Neural cell (in vitro differentiated cells): ENCODE data around the gene FAM89A. TPM values are rescaled to one million over a fixed set of nuclear protein-coding genes. Genes with fewer than 3 reads are reported as not detected.
"Not testable (repeated sequence)": the region's sequence is repeated elsewhere in the genome, so short reads cannot be mapped to it uniquely, and the experiment has no call there.

Experiments
- H2AFZ ChIP-seq: fragments of 200-600, 300-800 bp; sonication (generic), shearing (Covaris generic); 2 replicates; pipeline ENCODE4 v1.6.0; 2014; ENCODE audit warnings: low read depth, mild to moderate bottlenecking, antibody characterized with exemption, low read length, moderate library complexity
- H3F3A ChIP-seq: fragments of 200-600 bp; shearing (Covaris generic); 2 replicates; pipeline ENCODE4 v1.6.1; 2016; ENCODE audit warnings: mild to moderate bottlenecking, moderate library complexity, mixed read lengths, antibody characterized with exemption, low read length; ENCODE audit not compliant: insufficient read depth, poor library complexity, severe bottlenecking
- H3K27ac ChIP-seq: fragments of 200-600, 300-800 bp; sonication (generic), shearing (Covaris generic); 2 replicates; pipeline ENCODE4 v1.5.1; 2014; ENCODE audit warnings: mild to moderate bottlenecking, low read length, moderate library complexity
- H3K27me3 ChIP-seq: fragments of 300-800, 200-600 bp; sonication (generic), shearing (Covaris generic); 2 replicates; pipeline ENCODE4 v1.6.0; 2014; ENCODE audit warnings: mild to moderate bottlenecking, low read depth, low read length, moderate library complexity; ENCODE audit not compliant: insufficient read depth
- H3K36me3 ChIP-seq: fragments of 300-800, 200-600 bp; sonication (generic), shearing (Covaris generic); 2 replicates; pipeline ENCODE4 v1.5.1; 2014; ENCODE audit warnings: mild to moderate bottlenecking, antibody characterized with exemption, low read length, moderate library complexity; ENCODE audit not compliant: insufficient read depth
- H3K4me2 ChIP-seq: fragments of 300-800, 200-600 bp; sonication (generic), shearing (Covaris generic); 2 replicates; pipeline ENCODE4 v1.6.0; 2014; ENCODE audit warnings: mild to moderate bottlenecking, low read length
- H3K4me3 ChIP-seq: fragments of 300-800, 200-600 bp; sonication (generic), shearing (Covaris generic); 2 replicates; pipeline ENCODE4 v1.5.1; 2014; ENCODE audit warnings: mild to moderate bottlenecking, low read length, moderate library complexity
- H3K79me2 ChIP-seq: fragments of 200-600 bp; shearing (Covaris generic); replicated peaks from 2 replicates; pipeline ENCODE4 v1.6.0; 2014; ENCODE audit warnings: mild to moderate bottlenecking, low read length, moderate library complexity; ENCODE audit not compliant: insufficient read depth
- H3K9ac ChIP-seq: fragments of 300-800, 200-600 bp; sonication (generic), shearing (Covaris generic); 2 replicates; pipeline ENCODE4 v1.6.1; 2016; ENCODE audit warnings: mild to moderate bottlenecking, low read length, mixed read lengths
- H3K9me2 ChIP-seq: fragments of 200-600 bp; shearing (Covaris generic); 2 replicates; pipeline ENCODE4 v1.6.1; 2016; ENCODE audit warnings: mild to moderate bottlenecking, low read length, mixed read lengths; ENCODE audit not compliant: insufficient read depth
- H3K9me3 ChIP-seq: fragments of 200-600, 300-800 bp; sonication (generic), shearing (Covaris generic); 2 replicates; pipeline ENCODE4 v1.6.1; 2016; ENCODE audit warnings: mild to moderate bottlenecking, mixed run types, low read length, moderate library complexity, mixed read lengths
- H4K20me1 ChIP-seq: fragments of 200-600 bp; shearing (Covaris generic); 2 replicates; pipeline ENCODE4 v1.6.1; 2016; ENCODE audit warnings: mild to moderate bottlenecking, mixed run types; ENCODE audit not compliant: insufficient read depth
- CTCF ChIP-seq: fragments of 450-650 bp; IDR thresholded peaks from 2 replicates; pipeline ENCODE4 v1.5.1; 2014; ENCODE audit warnings: antibody characterized with exemption, mild to moderate bottlenecking, moderate library complexity; ENCODE audit not compliant: poor library complexity, severe bottlenecking
- EP300 ChIP-seq: fragments of 450-650 bp; conservative IDR thresholded peaks from 2 replicates; pipeline ENCODE4 v1.6.1; 2014; ENCODE audit warnings: antibody characterized with exemption, mild to moderate bottlenecking, moderate library complexity; ENCODE audit not compliant: poor library complexity, severe bottlenecking
- EZH2 ChIP-seq: fragments of 200-600, 300-800 bp; shearing (Covaris generic), sonication (generic); IDR thresholded peaks from 2 replicates; pipeline ENCODE4 v1.6.1; 2014; ENCODE audit warnings: antibody characterized with exemption, low read length, borderline replicate concordance, mild to moderate bottlenecking; ENCODE audit not compliant: insufficient read depth, poor library complexity, severe bottlenecking
- MXI1 ChIP-seq: fragments of 450-650 bp; conservative IDR thresholded peaks from 2 replicates; pipeline ENCODE4 v1.6.1; 2014; ENCODE audit warnings: antibody characterized with exemption, mild to moderate bottlenecking; ENCODE audit not compliant: poor library complexity, severe bottlenecking
- POLR2AphosphoS5 ChIP-seq: IDR thresholded peaks from 2 replicates; pipeline ENCODE4 v1.6.1; 2012
- RAD21 ChIP-seq: fragments of 450-650 bp; conservative IDR thresholded peaks from 2 replicates; pipeline ENCODE4 v1.6.1; 2014; ENCODE audit warnings: antibody characterized with exemption, mild to moderate bottlenecking, moderate library complexity
- REST ChIP-seq: IDR thresholded peaks from 2 replicates; pipeline ENCODE4 v1.6.1; 2012; ENCODE audit warnings: borderline replicate concordance
- SMC3 ChIP-seq: fragments of 450-650 bp; conservative IDR thresholded peaks from 2 replicates; pipeline ENCODE4 v1.6.1; 2014; ENCODE audit warnings: antibody characterized with exemption, mild to moderate bottlenecking, moderate library complexity; ENCODE audit not compliant: poor library complexity
- TAF1 ChIP-seq: IDR thresholded peaks from 2 replicates; pipeline ENCODE4 v1.6.1; 2012; ENCODE audit warnings: low read depth
- polyA plus RNA-seq: library from polyadenylated mRNA; depleted of rRNA; stranded (reverse); fragments of >200 nt; gene quantifications from 2 replicates; pipeline ENCODE4 v1.2.3, GENCODE V29; 2014

The FAM89A gene
- polyA plus RNA-seq, 1 donor from 2014 or later = 0.20 TPM

GRCh38 chr1:231052777-231053176 is 12.7 kb upstream of the FAM89A start:
- no peak overlapping the region for H3K9ac ChIP-seq
- no peak overlapping the region for H2AFZ ChIP-seq
- H3K36me3 ChIP-seq = no peaks in the 10 kb centered on the region
- H3K79me2 ChIP-seq = no peaks in the 10 kb centered on the region
- H3K4me3 ChIP-seq = no peak overlapping the region
- no peaks in the 10 kb centered on the region for H3K9me2 ChIP-seq
- H3F3A ChIP-seq = no peaks in the 10 kb centered on the region
- H4K20me1 ChIP-seq = no peaks in the 10 kb centered on the region
- H3K27me3 ChIP-seq = no peaks in the 10 kb centered on the region
- no peak overlapping the region for H3K4me2 ChIP-seq
- no peaks in the 10 kb centered on the region for H3K9me3 ChIP-seq
- no peak overlapping the region for H3K27ac ChIP-seq
- TF ChIP-seq POLR2AphosphoS5 = no peak
- TF ChIP-seq RAD21 = no peak
- TF ChIP-seq REST = no peak
- no peak for TF ChIP-seq EP300
- TF ChIP-seq TAF1 = no peak

- H3K36me3 ChIP-seq, H3K4me2 ChIP-seq, H3F3A ChIP-seq, H4K20me1 ChIP-seq, H3K4me3 ChIP-seq, H2AFZ ChIP-seq, H3K9ac ChIP-seq, H3K9me2 ChIP-seq, H3K27me3 ChIP-seq, H3K9me3 ChIP-seq, H3K27ac ChIP-seq, H3K79me2 ChIP-seq: not testable (repeated sequence)
Measured at GRCh38 chr1:231050932-231051331, 10.9 kb upstream of the FAM89A start.

GRCh38 chr1:231050395-231050794 is 10.3 kb upstream of the FAM89A start:
- Histone ChIP-seq H3K27ac (no peak overlapping the region), H3K79me2 (no peaks in the 10 kb centered on the region), H3K36me3 (no peaks in the 10 kb centered on the region), H3F3A (no peaks in the 10 kb centered on the region), H3K9ac (no peak overlapping the region), H2AFZ (no peak overlapping the region), H3K27me3 (peaks cover 4% of the 10 kb centered on the region), H3K4me2 (no peak overlapping the region), H3K9me2 (no peaks in the 10 kb centered on the region), H3K9me3 (no peaks in the 10 kb centered on the region), H3K4me3 (no peak overlapping the region), H4K20me1 (no peaks in the 10 kb centered on the region)
- TF ChIP-seq POLR2AphosphoS5 (no peak), MXI1 (no peak), REST (no peak), RAD21 (no peak), EP300 (no peak), TAF1 (no peak), EZH2 (no peak), CTCF (no peak), SMC3 (no peak)
